Urothelium cell line (cell line): ENCODE measurements around the gene RAPGEF3.

Source experiments
- DNase-seq: peaks from one replicate; pipeline ENCODE4 v3.0.0; 2011; ENCODE audit warnings: low spot score, mixed read lengths
- FAIRE-seq: peaks from 2 replicates; lab custom pipeline; 2011; peaks lifted over from hg19 to GRCh38; lab: Jason Lieb, UNC

The RAPGEF3 gene

GRCh38 chr12:47791874-47792273 lies 33.2 kb upstream of the RAPGEF3 start:
- DNase-seq, result no peak
- no peak for FAIRE-seq

- FAIRE-seq, result no peak
These were observed 32.7 kb upstream of the RAPGEF3 start for GRCh38 chr12:47791351-47791746.

GRCh38 chr12:47790676-47791350 lies 32.1 kb upstream of the RAPGEF3 start:
- DNase-seq, result no peak
- no peak for FAIRE-seq

More at GRCh38 chr12:47791351-47791746, 32.7 kb upstream of the RAPGEF3 start:
- no peak for DNase-seq

- no peak for FAIRE-seq
- no peak for DNase-seq
These were observed 31.2 kb upstream of the RAPGEF3 start for GRCh38 chr12:47789712-47790489.

- DNase-seq, result no peak
- no peak for FAIRE-seq
These were observed 30.5 kb upstream of the RAPGEF3 start for GRCh38 chr12:47789141-47789540.

GRCh38 chr12:47787596-47788319 lies 29.1 kb upstream of the RAPGEF3 start:
- DNase-seq (no peak), FAIRE-seq (no peak)

GRCh38 chr12:47786662-47787280 lies 28.1 kb upstream of the RAPGEF3 start:
- FAIRE-seq (no peak), DNase-seq (no peak)

GRCh38 chr12:47785887-47786661 lies 27.4 kb upstream of the RAPGEF3 start:
- FAIRE-seq (no peak), DNase-seq (no peak)

GRCh38 chr12:47785036-47785886 lies 26.6 kb upstream of the RAPGEF3 start:
- DNase-seq, result no peak
- FAIRE-seq, result no peak

GRCh38 chr12:47783821-47784819 lies 25.4 kb upstream of the RAPGEF3 start:
- no peak for FAIRE-seq
- no peak for DNase-seq

- FAIRE-seq (no peak), DNase-seq (no peak)
These were observed 24.5 kb upstream of the RAPGEF3 start for GRCh38 chr12:47783024-47783755.

- DNase-seq (no peak), FAIRE-seq (no peak)
These were observed 23.7 kb upstream of the RAPGEF3 start for GRCh38 chr12:47782372-47782770.

GRCh38 chr12:47781479-47782371 lies 23.0 kb upstream of the RAPGEF3 start:
- DNase-seq, result no peak

GRCh38 chr12:47779943-47780504 lies 21.3 kb upstream of the RAPGEF3 start:
- no peak for DNase-seq
- no peak for FAIRE-seq

More at GRCh38 chr12:47781479-47782371, 23.0 kb upstream of the RAPGEF3 start:
- FAIRE-seq, result no peak

- FAIRE-seq (no peak), DNase-seq (peak; percentile 83)
These were observed 20.7 kb upstream of the RAPGEF3 start for GRCh38 chr12:47779301-47779942.

- FAIRE-seq, result no peak
- no peak for DNase-seq
These were observed 20.2 kb upstream of the RAPGEF3 start for GRCh38 chr12:47778881-47779280.
